Esophagus squamous epithelium (tissue), 5 donors: ENCODE results near the gene KLHL40. TPM values are rescaled to one million over a fixed set of nuclear protein-coding genes. Genes with fewer than 3 reads are reported as not detected.

Source experiments
- DNase-seq: peaks from one replicate; lab custom pipeline; 2025; lab: John Stamatoyannopoulos, UW
- H3K27ac ChIP-seq, 4 donors: fragments of 200-600 bp; sonication (generic); one replicate each; pipeline ENCODE4 v1.5.1; 2016 to 2019; ENCODE audit warnings: mild to moderate bottlenecking in 1 of 4
- H3K27me3 ChIP-seq, 4 donors: fragments of 200-600 bp; sonication (generic); 1 replicate in 3 of 4; 2 replicates in 1 of 4; pipeline versions ENCODE4 v1.5.1 to v1.6.0; 2017 to 2021; ENCODE audit warnings: antibody characterized with exemption in 1 of 4
- H3K36me3 ChIP-seq, 3 donors: fragments of 200-600 bp; sonication (generic); one replicate each; pipeline ENCODE4 v1.5.1; 2016 to 2019
- H3K4me1 ChIP-seq, 3 donors: fragments of 200-600 bp; sonication (generic); one replicate each; pipeline ENCODE4 v1.5.1; 2017 to 2019
- H3K4me3 ChIP-seq, 4 donors: fragments of 200-600 bp; sonication (generic); 1 replicate in 3 of 4; 2 replicates in 1 of 4; pipeline ENCODE4 v1.5.1; 2016 to 2019; ENCODE audit warnings: mild to moderate bottlenecking in 2 of 4, moderate library complexity in 1 of 4
- H3K9me3 ChIP-seq, 3 donors: fragments of 200-600 bp; sonication (generic); one replicate each; pipeline ENCODE4 v1.5.1; 2016 to 2019
- CTCF ChIP-seq, 6 experiments: fragments of 450-650 bp in 4 of 6; fragments of 200-600 bp in 2 of 6; sonication (generic) in 2 of 6; IDR thresholded peaks; one replicate each; pipeline ENCODE4 v1.5.1; 2016 to 2019; ENCODE audit warnings: antibody characterized with exemption in 6 of 6, mild to moderate bottlenecking in 4 of 6, moderate library complexity in 4 of 6
- POLR2A ChIP-seq, 4 donors: fragments of 450-650 bp; IDR thresholded peaks; one replicate each; pipeline ENCODE4 v1.6.1; 2017; ENCODE audit warnings: antibody characterized with exemption in 4 of 4, mild to moderate bottlenecking in 4 of 4, moderate library complexity in 3 of 4
- WGBS, 2 donors: methylation state at CpG; one replicate each; pipeline ENCODE4 v1.1.5; 2018; 5-methylcytosine and 5-hydroxymethylcytosine counted together
- intact Hi-C: fragments of 100-400 bp; cut with DNase I; formaldehyde crosslinking; loops from one replicate; pipeline ENCODE4 v1.15.0; 2022
- total RNA-seq, 4 donors: library from RNA; depleted of rRNA; stranded (reverse); fragments of >200 nt; gene quantifications; one replicate each; pipeline ENCODE4 v1.1.0, GENCODE V29; 2016
- donor health status: DM: yes; HTN: yes; CAD: no.

The KLHL40 gene
- total RNA-seq, 4 donors from 2014 or later, result not detected

- no peaks in the 10 kb centered on the region for H3K27me3 ChIP-seq
Observed at GRCh38 chr3:42728056-42728455, 42.7 kb downstream of the KLHL40 start.

DNA sequence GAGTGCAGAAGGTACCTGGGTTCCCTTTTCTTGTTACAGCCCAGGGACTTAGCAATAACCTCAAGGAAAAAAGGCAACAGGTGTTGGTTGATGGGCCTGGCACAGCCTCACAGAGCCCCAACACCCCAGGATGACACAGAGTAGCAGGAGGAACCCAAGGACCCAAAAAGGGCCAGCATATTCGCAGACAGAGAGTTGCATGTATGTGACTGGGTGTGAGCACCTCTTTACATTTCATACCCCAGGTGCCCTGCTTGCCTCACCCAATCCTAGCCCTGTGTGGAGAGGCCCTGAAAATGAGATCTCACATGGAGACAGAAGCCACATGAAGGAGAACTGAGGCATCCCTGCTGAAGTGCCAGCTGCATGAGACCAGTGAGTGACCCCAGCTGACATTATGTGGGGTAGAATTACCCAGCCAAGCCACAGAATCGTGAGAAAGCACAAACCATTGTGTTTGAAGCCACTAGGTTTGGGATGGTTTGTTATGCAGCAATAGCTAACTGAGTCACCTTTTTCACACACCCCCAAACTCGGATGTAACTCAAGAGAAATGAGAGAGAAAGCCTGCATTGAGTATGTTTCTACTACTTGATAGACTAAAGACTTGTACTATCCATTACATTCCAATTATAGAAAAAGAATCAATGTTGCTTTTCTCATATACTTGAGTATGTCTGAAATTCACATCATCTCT, 43.5 kb downstream of the KLHL40 start:
- no peaks in the 10 kb centered on the region for H3K9me3 ChIP-seq
- 75 to 81% methylated on average over 3 of the region's 3 CpGs for WGBS, 2 donors
- no peak for TF ChIP-seq POLR2A (IDR thresholded peaks at IDR 0.05)
- no peak for TF ChIP-seq CTCF (IDR thresholded peaks at IDR 0.05)
- no peak for DNase-seq
- no peak overlapping the region for H3K27ac ChIP-seq
- intact Hi-C loops, result no loop called here
- H3K36me3 ChIP-seq, result no peaks in the 10 kb centered on the region
- no peak overlapping the region for H3K4me3 ChIP-seq
- H3K27me3 ChIP-seq, result no peaks in the 10 kb centered on the region
- peaks cover 0 to 20% (median 0%) of the 10 kb centered on the region in 3 donors for H3K4me1 ChIP-seq

More at GRCh38 chr3:42728056-42728455, 42.7 kb downstream of the KLHL40 start:
- H3K27ac ChIP-seq, result no peak overlapping the region
- no peak overlapping the region for H3K4me3 ChIP-seq
- no peaks in the 10 kb centered on the region for H3K9me3 ChIP-seq
- no peak for DNase-seq
- intact Hi-C loops, result no loop called here
- peaks cover 0 to 20% (median 0%) of the 10 kb centered on the region in 3 donors for H3K4me1 ChIP-seq
- no peaks in the 10 kb centered on the region for H3K36me3 ChIP-seq
- TF ChIP-seq POLR2A (IDR thresholded peaks at IDR 0.05), result no peak
- TF ChIP-seq CTCF (IDR thresholded peaks at IDR 0.05), result no peak
- WGBS, 2 donors, result 30 to 44% methylated on average over 3 of the region's 3 CpGs

- no peak for TF ChIP-seq POLR2A (IDR thresholded peaks at IDR 0.05)
- no peak for TF ChIP-seq CTCF (IDR thresholded peaks at IDR 0.05)
- intact Hi-C loops, result no loop called here
Observed at GRCh38 chr3:42729404-42730145, 44.2 kb downstream of the KLHL40 start.

DNA sequence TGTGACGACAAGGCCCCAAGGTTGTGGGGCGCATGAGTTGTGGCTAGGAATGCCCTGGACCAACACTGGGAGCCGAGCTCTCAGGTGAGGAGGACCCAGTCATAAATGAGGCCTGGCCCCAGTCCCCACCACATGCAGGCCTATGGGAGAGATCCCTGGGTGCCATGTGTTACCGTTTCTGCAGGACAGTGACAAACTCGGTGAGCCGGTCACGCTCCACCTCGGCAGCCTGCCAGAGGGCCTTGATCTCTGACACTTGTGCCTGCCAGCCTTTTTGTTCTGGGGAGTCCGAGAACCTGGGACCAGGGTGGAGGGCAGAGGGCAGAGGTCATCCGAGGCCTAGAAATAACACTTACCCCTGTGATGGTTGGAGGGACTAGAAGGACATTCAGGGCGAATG, 45.0 kb downstream of the KLHL40 start:
- no peak for DNase-seq
- intact Hi-C loops, result no loop called here
- no peak overlapping the region for H3K27ac ChIP-seq
- TF ChIP-seq POLR2A (IDR thresholded peaks at IDR 0.05) (no peak), CTCF (IDR thresholded peaks at IDR 0.05) (no peak)
- WGBS, 2 donors, result 60 to 63% methylated on average over 2 to 8 of the region's 11 CpGs
- H3K27me3 ChIP-seq, result no peaks in the 10 kb centered on the region
- no peaks in the 10 kb centered on the region for H3K36me3 ChIP-seq
- H3K4me3 ChIP-seq, result no peak overlapping the region
- peaks cover 0 to 20% (median 0%) of the 10 kb centered on the region in 3 donors for H3K4me1 ChIP-seq
- H3K9me3 ChIP-seq, result no peaks in the 10 kb centered on the region

More at GRCh38 chr3:42729404-42730145, 44.2 kb downstream of the KLHL40 start:
- 33 to 53% methylated on average over 6 of the region's 6 CpGs for WGBS, 2 donors
- no peaks in the 10 kb centered on the region for H3K27me3 ChIP-seq
- H3K4me3 ChIP-seq, result no peak overlapping the region
- peaks cover 0 to 20% (median 0%) of the 10 kb centered on the region in 3 donors for H3K4me1 ChIP-seq
- DNase-seq, result no peak
- H3K9me3 ChIP-seq, result no peaks in the 10 kb centered on the region
- no peak overlapping the region for H3K27ac ChIP-seq
- H3K36me3 ChIP-seq, result no peaks in the 10 kb centered on the region
